Measurements from ENCODE around the gene ARHGAP42. TPM values are rescaled to one million over a fixed set of nuclear protein-coding genes. Genes with fewer than 3 reads are reported as not detected.
A peak's percentile ranks its signal among the peaks of the same experiment; 100 is the strongest.

The ARHGAP42 gene
- 27.6 TPM for polyA plus RNA-seq (2013, experiment 1 of 2)
- 30.4 TPM for polyA plus RNA-seq (2013, experiment 2 of 2)

- WGBS, 2 experiments (ENCODE audit: insufficient coverage in 2 of 2) = 0% methylated on average over 35 to 60 of the region's 80 CpGs
- Histone ChIP-seq H3K4me1 (ENCODE audit: control insufficient read depth, insufficient read depth, low read length, poor library complexity, severe bottlenecking) (peaks cover 12% of the 10 kb centered on the region), H3K27ac (ENCODE audit: low read depth, low read length, severe bottlenecking) (peak within 1 kb of the TSS; percentile 87), H3K9me3 (ENCODE audit: control insufficient read depth, low read length) (no peaks in the 10 kb centered on the region), H3K36me3 (ENCODE audit: control insufficient read depth, insufficient read depth, low read length) (peaks cover 6% of the 10 kb centered on the region), H3K4me3 (ENCODE audit: extremely low read depth, insufficient read depth, low read length, poor library complexity, severe bottlenecking) (peak within 1 kb of the TSS; percentile 64)
Observed at GRCh38 chr11:100687054-100687629, at the start of gene ARHGAP42. Gene ARHGAP42 (plus strand): TSS chr11:100687288. CDS start chr11:100687679, 391 bp downstream.

GRCh38 chr11:100637706-100638105 lies 49.4 kb upstream of the ARHGAP42 start:
- Histone ChIP-seq H3K4me3 (ENCODE audit: extremely low read depth, insufficient read depth, low read length, poor library complexity, severe bottlenecking) (no peak overlapping the region), H3K36me3 (ENCODE audit: control insufficient read depth, insufficient read depth, low read length) (no peaks in the 10 kb centered on the region), H3K4me1 (ENCODE audit: control insufficient read depth, insufficient read depth, low read length, poor library complexity, severe bottlenecking) (peaks cover 6% of the 10 kb centered on the region), H3K27ac (ENCODE audit: low read depth, low read length, severe bottlenecking) (no peak overlapping the region), H3K9me3 (ENCODE audit: control insufficient read depth, low read length) (peaks cover 7% of the 10 kb centered on the region)
- WGBS, 2 experiments (ENCODE audit: insufficient coverage in 2 of 2) = 87 to 91% methylated on average over 9 to 10 of the region's 10 CpGs

- WGBS, 2 experiments (ENCODE audit: insufficient coverage in 2 of 2) = 100% methylated on average over 1 of the region's 1 CpG
- H3K4me1 ChIP-seq (ENCODE audit: control insufficient read depth, insufficient read depth, low read length, poor library complexity, severe bottlenecking) = peaks cover 6% of the 10 kb centered on the region
- peaks cover 7% of the 10 kb centered on the region for H3K9me3 ChIP-seq (ENCODE audit: control insufficient read depth, low read length)
- H3K27ac ChIP-seq (ENCODE audit: low read depth, low read length, severe bottlenecking) = peak overlapping the region; percentile 90
- no peak overlapping the region for H3K4me3 ChIP-seq (ENCODE audit: extremely low read depth, insufficient read depth, low read length, poor library complexity, severe bottlenecking)
- no peaks in the 10 kb centered on the region for H3K36me3 ChIP-seq (ENCODE audit: control insufficient read depth, insufficient read depth, low read length)
Observed at GRCh38 chr11:100638648-100639047, 48.4 kb upstream of the ARHGAP42 start.

GRCh38 chr11:100639140-100639539 lies 47.9 kb upstream of the ARHGAP42 start:
- H3K36me3 ChIP-seq (ENCODE audit: control insufficient read depth, insufficient read depth, low read length) = no peaks in the 10 kb centered on the region
- H3K4me3 ChIP-seq (ENCODE audit: extremely low read depth, insufficient read depth, low read length, poor library complexity, severe bottlenecking) = no peak overlapping the region
- H3K9me3 ChIP-seq (ENCODE audit: control insufficient read depth, low read length) = peaks cover 7% of the 10 kb centered on the region
- WGBS, 2 experiments (ENCODE audit: insufficient coverage in 2 of 2) = 52 to 54% methylated on average over 9 of the region's 9 CpGs
- peaks cover 6% of the 10 kb centered on the region for H3K4me1 ChIP-seq (ENCODE audit: control insufficient read depth, insufficient read depth, low read length, poor library complexity, severe bottlenecking)
- H3K27ac ChIP-seq (ENCODE audit: low read depth, low read length, severe bottlenecking) = peak overlapping the region; percentile 90

GRCh38 chr11:100640071-100640470 lies 47.0 kb upstream of the ARHGAP42 start:
- H3K36me3 ChIP-seq (ENCODE audit: control insufficient read depth, insufficient read depth, low read length) = no peaks in the 10 kb centered on the region
- peaks cover 6% of the 10 kb centered on the region for H3K4me1 ChIP-seq (ENCODE audit: control insufficient read depth, insufficient read depth, low read length, poor library complexity, severe bottlenecking)
- H3K9me3 ChIP-seq (ENCODE audit: control insufficient read depth, low read length) = peaks cover 7% of the 10 kb centered on the region
- no peak overlapping the region for H3K27ac ChIP-seq (ENCODE audit: low read depth, low read length, severe bottlenecking)
- no CpG with 5 or more reads among the region's 2 CpGs for WGBS, 2 experiments (ENCODE audit: insufficient coverage in 2 of 2)
- H3K4me3 ChIP-seq (ENCODE audit: extremely low read depth, insufficient read depth, low read length, poor library complexity, severe bottlenecking) = no peak overlapping the region

GRCh38 chr11:100640646-100641045 lies 46.4 kb upstream of the ARHGAP42 start:
- WGBS, 2 experiments (ENCODE audit: insufficient coverage in 2 of 2) = no CpG with 5 or more reads among the region's 1 CpG
- H3K4me1 ChIP-seq (ENCODE audit: control insufficient read depth, insufficient read depth, low read length, poor library complexity, severe bottlenecking) = peaks cover 6% of the 10 kb centered on the region
- H3K27ac ChIP-seq (ENCODE audit: low read depth, low read length, severe bottlenecking) = no peak overlapping the region
- no peaks in the 10 kb centered on the region for H3K36me3 ChIP-seq (ENCODE audit: control insufficient read depth, insufficient read depth, low read length)
- peaks cover 7% of the 10 kb centered on the region for H3K9me3 ChIP-seq (ENCODE audit: control insufficient read depth, low read length)
- H3K4me3 ChIP-seq (ENCODE audit: extremely low read depth, insufficient read depth, low read length, poor library complexity, severe bottlenecking) = no peak overlapping the region

- H3K36me3 ChIP-seq (ENCODE audit: control insufficient read depth, insufficient read depth, low read length) = no peaks in the 10 kb centered on the region
- 100% methylated on average over 2 of the region's 5 CpGs; no CpG with 5 or more reads in 1 of the 2 experiments for WGBS, 2 experiments (ENCODE audit: insufficient coverage in 2 of 2)
Observed at GRCh38 chr11:100641456-100641855, 45.6 kb upstream of the ARHGAP42 start.

GRCh38 chr11:100646545-100646944 lies 40.5 kb upstream of the ARHGAP42 start:
- H3K27ac ChIP-seq (ENCODE audit: low read depth, low read length, severe bottlenecking) = no peak overlapping the region
- H3K36me3 ChIP-seq (ENCODE audit: control insufficient read depth, insufficient read depth, low read length) = no peaks in the 10 kb centered on the region
- H3K4me3 ChIP-seq (ENCODE audit: extremely low read depth, insufficient read depth, low read length, poor library complexity, severe bottlenecking) = no peak overlapping the region
- WGBS, 2 experiments (ENCODE audit: insufficient coverage in 2 of 2) = no CpG with 5 or more reads among the region's 2 CpGs
- H3K9me3 ChIP-seq (ENCODE audit: control insufficient read depth, low read length) = no peaks in the 10 kb centered on the region
- H3K4me1 ChIP-seq (ENCODE audit: control insufficient read depth, insufficient read depth, low read length, poor library complexity, severe bottlenecking) = no peaks in the 10 kb centered on the region

More at GRCh38 chr11:100641456-100641855, 45.6 kb upstream of the ARHGAP42 start:
- H3K4me1 ChIP-seq (ENCODE audit: control insufficient read depth, insufficient read depth, low read length, poor library complexity, severe bottlenecking) = peaks cover 6% of the 10 kb centered on the region
- H3K4me3 ChIP-seq (ENCODE audit: extremely low read depth, insufficient read depth, low read length, poor library complexity, severe bottlenecking) = no peak overlapping the region
- no peak overlapping the region for H3K27ac ChIP-seq (ENCODE audit: low read depth, low read length, severe bottlenecking)
- H3K9me3 ChIP-seq (ENCODE audit: control insufficient read depth, low read length) = peaks cover 3% of the 10 kb centered on the region

- no peaks in the 10 kb centered on the region for H3K9me3 ChIP-seq (ENCODE audit: control insufficient read depth, low read length)
- no peak overlapping the region for H3K4me3 ChIP-seq (ENCODE audit: extremely low read depth, insufficient read depth, low read length, poor library complexity, severe bottlenecking)
- H3K27ac ChIP-seq (ENCODE audit: low read depth, low read length, severe bottlenecking) = no peak overlapping the region
- H3K36me3 ChIP-seq (ENCODE audit: control insufficient read depth, insufficient read depth, low read length) = no peaks in the 10 kb centered on the region
- no peaks in the 10 kb centered on the region for H3K4me1 ChIP-seq (ENCODE audit: control insufficient read depth, insufficient read depth, low read length, poor library complexity, severe bottlenecking)
- 77% methylated on average over 3 of the region's 4 CpGs; no CpG with 5 or more reads in 1 of the 2 experiments for WGBS, 2 experiments (ENCODE audit: insufficient coverage in 2 of 2)
Observed at GRCh38 chr11:100647861-100648260, 39.2 kb upstream of the ARHGAP42 start.

GRCh38 chr11:100663583-100663982 lies 23.5 kb upstream of the ARHGAP42 start:
- no peak overlapping the region for H3K27ac ChIP-seq (ENCODE audit: low read depth, low read length, severe bottlenecking)
- H3K4me3 ChIP-seq (ENCODE audit: extremely low read depth, insufficient read depth, low read length, poor library complexity, severe bottlenecking) = no peak overlapping the region
- whole genome bisulfite sequencing, 2 experiments (ENCODE audit: insufficient coverage in 2 of 2) = no CpG with 5 or more reads among the region's 1 CpG
- no peaks in the 10 kb centered on the region for H3K4me1 ChIP-seq (ENCODE audit: control insufficient read depth, insufficient read depth, low read length, poor library complexity, severe bottlenecking)
- no peaks in the 10 kb centered on the region for H3K36me3 ChIP-seq (ENCODE audit: control insufficient read depth, insufficient read depth, low read length)
- no peaks in the 10 kb centered on the region for H3K9me3 ChIP-seq (ENCODE audit: control insufficient read depth, low read length)

GRCh38 chr11:100663996-100664395 lies 23.1 kb upstream of the ARHGAP42 start:
- Histone ChIP-seq H3K27ac (ENCODE audit: low read depth, low read length, severe bottlenecking) (no peak overlapping the region), H3K9me3 (ENCODE audit: control insufficient read depth, low read length) (no peaks in the 10 kb centered on the region), H3K4me1 (ENCODE audit: control insufficient read depth, insufficient read depth, low read length, poor library complexity, severe bottlenecking) (no peaks in the 10 kb centered on the region), H3K4me3 (ENCODE audit: extremely low read depth, insufficient read depth, low read length, poor library complexity, severe bottlenecking) (no peak overlapping the region), H3K36me3 (ENCODE audit: control insufficient read depth, insufficient read depth, low read length) (no peaks in the 10 kb centered on the region)
- 93 to 100% methylated on average over 2 to 3 of the region's 4 CpGs for WGBS, 2 experiments (ENCODE audit: insufficient coverage in 2 of 2)

All from mesodermal cell (in vitro differentiated cells).